ENCODE results near the gene PLEKHH1. TPM values are rescaled to one million over a fixed set of nuclear protein-coding genes. Genes with fewer than 3 reads are reported as not detected.

Gene PLEKHH1
- total RNA-seq, 6 donors from 2014 or later: 0.46 to 25.1 (median 4.4) TPM

- H3K27ac ChIP-seq: no peak overlapping the region
- DNase-seq: no peak
These were observed 29.1 kb downstream of the PLEKHH1 start for GRCh38 chr14:67562025-67562775.

DNA sequence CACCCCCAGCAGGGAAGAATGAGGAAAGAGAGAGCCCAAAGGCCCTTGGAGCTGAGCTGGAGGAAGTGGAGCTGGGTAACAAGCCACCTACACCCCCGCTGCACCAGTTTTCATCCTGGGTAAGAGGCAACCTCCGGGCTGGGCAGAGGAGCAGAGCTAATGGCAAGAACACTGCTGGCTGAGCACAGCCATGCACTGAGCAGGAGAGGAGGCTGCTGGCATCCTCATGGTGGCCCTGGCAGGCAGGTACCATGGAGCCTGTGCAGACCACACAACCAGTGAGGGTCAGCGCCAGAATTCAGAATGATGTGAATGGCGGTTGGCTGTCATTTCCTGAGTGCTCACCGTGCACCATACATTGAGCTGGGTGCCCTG, 29.7 kb downstream of the PLEKHH1 start:
- Histone ChIP-seq H3K27me3 (no peaks in the 10 kb centered on the region), H3K36me3 (no peaks in the 10 kb centered on the region), H3K4me3 (no peak overlapping the region), H3K4me1 (no peaks in the 10 kb centered on the region), H3K9me3 (no peaks in the 10 kb centered on the region), H3K27ac (no peak overlapping the region)
- DNase-seq (no peak), ATAC-seq (ENCODE audit: low FRiP score in 2 of 2) (no peak)
- WGBS, 2 donors: 92 to 93% methylated on average over 2 to 5 of the region's 5 CpGs
- no peak for TF ChIP-seq POLR2AphosphoS5 (IDR thresholded peaks at IDR 0.05)
- TF ChIP-seq EP300 (IDR thresholded peaks at IDR 0.05): no peak

More at GRCh38 chr14:67562025-67562775, 29.1 kb downstream of the PLEKHH1 start:
- H3K27me3 ChIP-seq: no peaks in the 10 kb centered on the region
- H3K9me3 ChIP-seq: no peaks in the 10 kb centered on the region
- TF ChIP-seq POLR2AphosphoS5 (IDR thresholded peaks at IDR 0.05) (no peak), EP300 (IDR thresholded peaks at IDR 0.05) (no peak), POLR2A (IDR thresholded peaks at IDR 0.05) (no peak)
- TF ChIP-seq, protein P1, sequence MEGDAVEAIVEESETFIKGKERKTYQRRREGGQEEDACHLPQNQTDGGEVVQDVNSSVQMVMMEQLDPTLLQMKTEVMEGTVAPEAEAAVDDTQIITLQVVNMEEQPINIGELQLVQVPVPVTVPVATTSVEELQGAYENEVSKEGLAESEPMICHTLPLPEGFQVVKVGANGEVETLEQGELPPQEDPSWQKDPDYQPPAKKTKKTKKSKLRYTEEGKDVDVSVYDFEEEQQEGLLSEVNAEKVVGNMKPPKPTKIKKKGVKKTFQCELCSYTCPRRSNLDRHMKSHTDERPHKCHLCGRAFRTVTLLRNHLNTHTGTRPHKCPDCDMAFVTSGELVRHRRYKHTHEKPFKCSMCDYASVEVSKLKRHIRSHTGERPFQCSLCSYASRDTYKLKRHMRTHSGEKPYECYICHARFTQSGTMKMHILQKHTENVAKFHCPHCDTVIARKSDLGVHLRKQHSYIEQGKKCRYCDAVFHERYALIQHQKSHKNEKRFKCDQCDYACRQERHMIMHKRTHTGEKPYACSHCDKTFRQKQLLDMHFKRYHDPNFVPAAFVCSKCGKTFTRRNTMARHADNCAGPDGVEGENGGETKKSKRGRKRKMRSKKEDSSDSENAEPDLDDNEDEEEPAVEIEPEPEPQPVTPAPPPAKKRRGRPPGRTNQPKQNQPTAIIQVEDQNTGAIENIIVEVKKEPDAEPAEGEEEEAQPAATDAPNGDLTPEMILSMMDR (IDR thresholded peaks at IDR 0.05): no peak
- H3K4me1 ChIP-seq: no peaks in the 10 kb centered on the region
- 91 to 98% methylated on average over 7 to 14 of the region's 14 CpGs for WGBS, 2 donors
- H3K36me3 ChIP-seq: no peaks in the 10 kb centered on the region
- no peak overlapping the region for H3K4me3 ChIP-seq
- no peak for ATAC-seq (ENCODE audit: low FRiP score in 2 of 2)

DNA sequence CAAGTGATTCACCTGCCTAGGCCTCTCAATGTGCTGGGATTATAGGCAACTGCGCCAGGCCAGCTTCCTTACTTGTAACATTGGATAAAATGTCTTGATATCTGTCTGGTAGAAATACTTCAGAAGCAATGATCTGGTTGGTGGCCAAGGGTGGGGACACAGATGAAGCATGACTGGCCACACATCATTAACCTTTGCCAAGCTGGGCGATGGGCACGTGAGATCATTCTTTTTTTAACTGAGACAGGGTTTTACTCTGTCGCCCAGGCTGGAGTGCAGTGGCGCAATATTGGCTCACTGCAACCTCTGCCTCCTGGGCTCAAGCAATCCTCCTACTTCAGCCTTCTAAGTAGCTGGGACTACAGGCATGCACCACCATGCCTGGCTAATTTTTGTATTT, 31.1 kb downstream of the PLEKHH1 start:
- H3K27ac ChIP-seq: no peak overlapping the region

DNA sequence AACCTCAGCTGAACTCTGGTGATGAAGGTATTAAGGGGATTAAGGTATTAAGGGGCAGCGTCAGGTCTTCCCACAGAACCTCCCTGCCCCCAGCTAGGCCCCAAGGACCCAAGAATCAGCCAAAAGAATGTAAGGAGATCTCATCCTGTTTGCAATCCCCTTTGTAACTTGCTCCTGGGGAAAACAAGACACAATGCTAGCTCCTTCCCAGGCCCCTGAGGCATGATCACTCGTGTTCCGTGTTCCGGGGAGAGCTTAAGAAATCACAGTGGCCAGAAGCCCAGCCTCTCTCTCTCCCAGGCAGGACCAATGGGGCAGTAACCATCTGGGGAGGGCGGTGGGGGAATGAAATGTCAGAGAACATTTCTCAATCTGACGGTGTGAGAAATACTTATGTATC, 33.8 kb downstream of the PLEKHH1 start:
- WGBS, 2 donors: 72 to 73% methylated on average over 5 to 6 of the region's 6 CpGs
- H3K4me3 ChIP-seq: no peak overlapping the region
- H3K27ac ChIP-seq: no peak overlapping the region
- H3K4me1 ChIP-seq: no peaks in the 10 kb centered on the region
- H3K9me3 ChIP-seq: no peaks in the 10 kb centered on the region
- DNase-seq (no peak), ATAC-seq (ENCODE audit: low FRiP score in 2 of 2) (no peak)
- H3K36me3 ChIP-seq: no peaks in the 10 kb centered on the region
- TF ChIP-seq POLR2AphosphoS5 (IDR thresholded peaks at IDR 0.05) (no peak), EP300 (IDR thresholded peaks at IDR 0.05) (no peak), POLR2A (IDR thresholded peaks at IDR 0.05) (no peak)
- TF ChIP-seq, protein P1 (IDR thresholded peaks at IDR 0.05): no peak
- H3K27me3 ChIP-seq: no peaks in the 10 kb centered on the region

More for the DNA sequence above, 31.1 kb downstream of the PLEKHH1 start:
- WGBS, 2 donors: 70 to 72% methylated on average over 5 of the region's 5 CpGs
- no peaks in the 10 kb centered on the region for H3K9me3 ChIP-seq
- ATAC-seq (ENCODE audit: low FRiP score in 2 of 2): no peak
- no peaks in the 10 kb centered on the region for H3K27me3 ChIP-seq
- no peaks in the 10 kb centered on the region for H3K36me3 ChIP-seq
- TF ChIP-seq EP300 (IDR thresholded peaks at IDR 0.05) (no peak), POLR2A (IDR thresholded peaks at IDR 0.05) (no peak), POLR2AphosphoS5 (IDR thresholded peaks at IDR 0.05) (no peak)
- TF ChIP-seq, protein P1 (IDR thresholded peaks at IDR 0.05): no peak
- no peak for DNase-seq
- no peak overlapping the region for H3K4me3 ChIP-seq
- H3K4me1 ChIP-seq: no peaks in the 10 kb centered on the region

- DNase-seq (no peak), ATAC-seq (ENCODE audit: low FRiP score in 2 of 2) (no peak)
- Histone ChIP-seq H3K4me1 (no peaks in the 10 kb centered on the region), H3K9me3 (no peaks in the 10 kb centered on the region), H3K27me3 (no peaks in the 10 kb centered on the region), H3K4me3 (no peak overlapping the region), H3K27ac (no peak overlapping the region), H3K36me3 (no peaks in the 10 kb centered on the region)
- TF ChIP-seq POLR2AphosphoS5 (IDR thresholded peaks at IDR 0.05) (no peak), EP300 (IDR thresholded peaks at IDR 0.05) (no peak), POLR2A (IDR thresholded peaks at IDR 0.05) (no peak)
- TF ChIP-seq, protein P1 (IDR thresholded peaks at IDR 0.05): no peak
- 78 to 83% methylated on average over 3 of the region's 3 CpGs for whole genome bisulfite sequencing, 2 donors
These were observed 34.6 kb downstream of the PLEKHH1 start for GRCh38 chr14:67567654-67568053.
